ENCODE data around the gene STARD5. TPM values are rescaled to one million over a fixed set of nuclear protein-coding genes. Genes with fewer than 3 reads are reported as not detected.

The STARD5 gene
- total and polyA plus RNA-seq, 2 experiments from 2014 or later, result 3.8 to 10.1 TPM

DNA sequence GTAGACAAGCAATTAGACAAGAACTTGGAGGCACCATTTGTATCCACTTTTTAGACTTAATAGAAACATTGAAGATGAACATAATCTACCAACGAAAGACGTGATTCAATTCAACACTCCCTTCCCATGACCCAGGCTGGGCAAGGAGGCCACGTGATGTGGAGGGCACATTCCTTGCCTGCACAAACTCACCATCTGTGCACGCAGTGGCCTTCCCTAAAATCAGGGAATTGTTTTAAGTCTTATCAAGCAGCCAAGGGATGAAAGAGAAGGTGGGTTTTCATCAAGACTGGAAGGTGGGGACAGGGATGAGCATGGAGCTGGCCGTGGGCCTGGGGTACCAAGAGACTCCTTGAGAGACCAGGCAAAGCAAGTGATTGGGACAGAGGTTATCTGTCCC lies 13.5 kb downstream of the STARD5 start:
- TF ChIP-seq EZH2 (IDR thresholded peaks at IDR 0.05; ENCODE audit: low read depth, unreplicated experiment) (no peak), ETS1 (IDR thresholded peaks at IDR 0.05) (no peak), POLR2AphosphoS5 (IDR thresholded peaks at IDR 0.05; ENCODE audit: low read depth) (no peak), ZNF331 (CRISPR knock-in tag; IDR thresholded peaks at IDR 0.05; ENCODE audit: low read depth) (no peak), CREB1 (CRISPR knock-in tag; IDR thresholded peaks at IDR 0.05; ENCODE audit: low read depth) (no peak), ZNF114 (CRISPR knock-in tag; IDR thresholded peaks at IDR 0.05) (no peak), NANOG (IDR thresholded peaks at IDR 0.05; ENCODE audit: borderline replicate concordance) (no peak), EZH2phosphoT487 (IDR thresholded peaks at IDR 0.05; ENCODE audit: unreplicated experiment) (no peak), STAT1 (IDR thresholded peaks at IDR 0.05; ENCODE audit: unreplicated experiment) (no peak), JUNB (IDR thresholded peaks at IDR 0.05; ENCODE audit: unreplicated experiment) (no peak)
- TF ChIP-seq, protein P1, sequence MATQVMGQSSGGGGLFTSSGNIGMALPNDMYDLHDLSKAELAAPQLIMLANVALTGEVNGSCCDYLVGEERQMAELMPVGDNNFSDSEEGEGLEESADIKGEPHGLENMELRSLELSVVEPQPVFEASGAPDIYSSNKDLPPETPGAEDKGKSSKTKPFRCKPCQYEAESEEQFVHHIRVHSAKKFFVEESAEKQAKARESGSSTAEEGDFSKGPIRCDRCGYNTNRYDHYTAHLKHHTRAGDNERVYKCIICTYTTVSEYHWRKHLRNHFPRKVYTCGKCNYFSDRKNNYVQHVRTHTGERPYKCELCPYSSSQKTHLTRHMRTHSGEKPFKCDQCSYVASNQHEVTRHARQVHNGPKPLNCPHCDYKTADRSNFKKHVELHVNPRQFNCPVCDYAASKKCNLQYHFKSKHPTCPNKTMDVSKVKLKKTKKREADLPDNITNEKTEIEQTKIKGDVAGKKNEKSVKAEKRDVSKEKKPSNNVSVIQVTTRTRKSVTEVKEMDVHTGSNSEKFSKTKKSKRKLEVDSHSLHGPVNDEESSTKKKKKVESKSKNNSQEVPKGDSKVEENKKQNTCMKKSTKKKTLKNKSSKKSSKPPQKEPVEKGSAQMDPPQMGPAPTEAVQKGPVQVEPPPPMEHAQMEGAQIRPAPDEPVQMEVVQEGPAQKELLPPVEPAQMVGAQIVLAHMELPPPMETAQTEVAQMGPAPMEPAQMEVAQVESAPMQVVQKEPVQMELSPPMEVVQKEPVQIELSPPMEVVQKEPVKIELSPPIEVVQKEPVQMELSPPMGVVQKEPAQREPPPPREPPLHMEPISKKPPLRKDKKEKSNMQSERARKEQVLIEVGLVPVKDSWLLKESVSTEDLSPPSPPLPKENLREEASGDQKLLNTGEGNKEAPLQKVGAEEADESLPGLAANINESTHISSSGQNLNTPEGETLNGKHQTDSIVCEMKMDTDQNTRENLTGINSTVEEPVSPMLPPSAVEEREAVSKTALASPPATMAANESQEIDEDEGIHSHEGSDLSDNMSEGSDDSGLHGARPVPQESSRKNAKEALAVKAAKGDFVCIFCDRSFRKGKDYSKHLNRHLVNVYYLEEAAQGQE (IDR thresholded peaks at IDR 0.05; ENCODE audit: unreplicated experiment), result no peak
- TF ChIP-seq, protein P2, sequence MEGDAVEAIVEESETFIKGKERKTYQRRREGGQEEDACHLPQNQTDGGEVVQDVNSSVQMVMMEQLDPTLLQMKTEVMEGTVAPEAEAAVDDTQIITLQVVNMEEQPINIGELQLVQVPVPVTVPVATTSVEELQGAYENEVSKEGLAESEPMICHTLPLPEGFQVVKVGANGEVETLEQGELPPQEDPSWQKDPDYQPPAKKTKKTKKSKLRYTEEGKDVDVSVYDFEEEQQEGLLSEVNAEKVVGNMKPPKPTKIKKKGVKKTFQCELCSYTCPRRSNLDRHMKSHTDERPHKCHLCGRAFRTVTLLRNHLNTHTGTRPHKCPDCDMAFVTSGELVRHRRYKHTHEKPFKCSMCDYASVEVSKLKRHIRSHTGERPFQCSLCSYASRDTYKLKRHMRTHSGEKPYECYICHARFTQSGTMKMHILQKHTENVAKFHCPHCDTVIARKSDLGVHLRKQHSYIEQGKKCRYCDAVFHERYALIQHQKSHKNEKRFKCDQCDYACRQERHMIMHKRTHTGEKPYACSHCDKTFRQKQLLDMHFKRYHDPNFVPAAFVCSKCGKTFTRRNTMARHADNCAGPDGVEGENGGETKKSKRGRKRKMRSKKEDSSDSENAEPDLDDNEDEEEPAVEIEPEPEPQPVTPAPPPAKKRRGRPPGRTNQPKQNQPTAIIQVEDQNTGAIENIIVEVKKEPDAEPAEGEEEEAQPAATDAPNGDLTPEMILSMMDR (conservative IDR thresholded peaks at IDR 0.05; ENCODE audit: low read depth in 2 of 2), result no peak
- TF ChIP-seq, protein P3, sequence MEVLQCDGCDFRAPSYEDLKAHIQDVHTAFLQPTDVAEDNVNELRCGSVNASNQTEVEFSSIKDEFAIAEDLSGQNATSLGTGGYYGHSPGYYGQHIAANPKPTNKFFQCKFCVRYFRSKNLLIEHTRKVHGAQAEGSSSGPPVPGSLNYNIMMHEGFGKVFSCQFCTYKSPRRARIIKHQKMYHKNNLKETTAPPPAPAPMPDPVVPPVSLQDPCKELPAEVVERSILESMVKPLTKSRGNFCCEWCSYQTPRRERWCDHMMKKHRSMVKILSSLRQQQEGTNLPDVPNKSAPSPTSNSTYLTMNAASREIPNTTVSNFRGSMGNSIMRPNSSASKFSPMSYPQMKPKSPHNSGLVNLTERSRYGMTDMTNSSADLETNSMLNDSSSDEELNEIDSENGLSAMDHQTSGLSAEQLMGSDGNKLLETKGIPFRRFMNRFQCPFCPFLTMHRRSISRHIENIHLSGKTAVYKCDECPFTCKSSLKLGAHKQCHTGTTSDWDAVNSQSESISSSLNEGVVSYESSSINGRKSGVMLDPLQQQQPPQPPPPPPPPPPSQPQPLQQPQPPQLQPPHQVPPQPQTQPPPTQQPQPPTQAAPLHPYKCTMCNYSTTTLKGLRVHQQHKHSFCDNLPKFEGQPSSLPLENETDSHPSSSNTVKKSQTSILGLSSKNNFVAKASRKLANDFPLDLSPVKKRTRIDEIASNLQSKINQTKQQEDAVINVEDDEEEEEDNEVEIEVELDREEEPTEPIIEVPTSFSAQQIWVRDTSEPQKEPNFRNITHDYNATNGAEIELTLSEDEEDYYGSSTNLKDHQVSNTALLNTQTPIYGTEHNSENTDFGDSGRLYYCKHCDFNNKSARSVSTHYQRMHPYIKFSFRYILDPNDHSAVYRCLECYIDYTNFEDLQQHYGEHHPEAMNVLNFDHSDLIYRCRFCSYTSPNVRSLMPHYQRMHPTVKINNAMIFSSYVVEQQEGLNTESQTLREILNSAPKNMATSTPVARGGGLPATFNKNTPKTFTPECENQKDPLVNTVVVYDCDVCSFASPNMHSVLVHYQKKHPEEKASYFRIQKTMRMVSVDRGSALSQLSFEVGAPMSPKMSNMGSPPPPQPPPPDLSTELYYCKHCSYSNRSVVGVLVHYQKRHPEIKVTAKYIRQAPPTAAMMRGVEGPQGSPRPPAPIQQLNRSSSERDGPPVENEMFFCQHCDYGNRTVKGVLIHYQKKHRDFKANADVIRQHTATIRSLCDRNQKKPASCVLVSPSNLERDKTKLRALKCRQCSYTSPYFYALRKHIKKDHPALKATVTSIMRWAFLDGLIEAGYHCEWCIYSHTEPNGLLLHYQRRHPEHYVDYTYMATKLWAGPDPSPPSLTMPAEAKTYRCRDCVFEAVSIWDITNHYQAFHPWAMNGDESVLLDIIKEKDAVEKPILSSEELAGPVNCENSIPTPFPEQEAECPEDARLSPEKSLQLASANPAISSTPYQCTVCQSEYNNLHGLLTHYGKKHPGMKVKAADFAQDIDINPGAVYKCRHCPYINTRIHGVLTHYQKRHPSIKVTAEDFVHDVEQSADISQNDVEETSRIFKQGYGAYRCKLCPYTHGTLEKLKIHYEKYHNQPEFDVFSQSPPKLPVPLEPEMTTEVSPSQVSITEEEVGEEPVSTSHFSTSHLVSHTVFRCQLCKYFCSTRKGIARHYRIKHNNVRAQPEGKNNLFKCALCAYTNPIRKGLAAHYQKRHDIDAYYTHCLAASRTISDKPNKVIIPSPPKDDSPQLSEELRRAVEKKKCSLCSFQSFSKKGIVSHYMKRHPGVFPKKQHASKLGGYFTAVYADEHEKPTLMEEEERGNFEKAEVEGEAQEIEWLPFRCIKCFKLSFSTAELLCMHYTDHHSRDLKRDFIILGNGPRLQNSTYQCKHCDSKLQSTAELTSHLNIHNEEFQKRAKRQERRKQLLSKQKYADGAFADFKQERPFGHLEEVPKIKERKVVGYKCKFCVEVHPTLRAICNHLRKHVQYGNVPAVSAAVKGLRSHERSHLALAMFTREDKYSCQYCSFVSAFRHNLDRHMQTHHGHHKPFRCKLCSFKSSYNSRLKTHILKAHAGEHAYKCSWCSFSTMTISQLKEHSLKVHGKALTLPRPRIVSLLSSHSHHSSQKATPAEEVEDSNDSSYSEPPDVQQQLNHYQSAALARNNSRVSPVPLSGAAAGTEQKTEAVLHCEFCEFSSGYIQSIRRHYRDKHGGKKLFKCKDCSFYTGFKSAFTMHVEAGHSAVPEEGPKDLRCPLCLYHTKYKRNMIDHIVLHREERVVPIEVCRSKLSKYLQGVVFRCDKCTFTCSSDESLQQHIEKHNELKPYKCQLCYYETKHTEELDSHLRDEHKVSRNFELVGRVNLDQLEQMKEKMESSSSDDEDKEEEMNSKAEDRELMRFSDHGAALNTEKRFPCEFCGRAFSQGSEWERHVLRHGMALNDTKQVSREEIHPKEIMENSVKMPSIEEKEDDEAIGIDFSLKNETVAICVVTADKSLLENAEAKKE (CRISPR knock-in tag; IDR thresholded peaks at IDR 0.05), result no peak
- H3K4me3 ChIP-seq, result no peak overlapping the region
- no peak overlapping the region for H3K27ac Mint-ChIP-seq
- H3K36me3 ChIP-seq (ENCODE audit: insufficient read depth), result no peaks in the 10 kb centered on the region
- no peaks in the 10 kb centered on the region for H3K4me1 Mint-ChIP-seq
- H3K27me3 Mint-ChIP-seq (ENCODE audit: insufficient read depth, low read depth, poor library complexity), result peaks cover 2% of the 10 kb centered on the region
- no peak overlapping the region for H2AFZ ChIP-seq
- H3K4me3 Mint-ChIP-seq, result no peak overlapping the region
- no peak overlapping the region for H3K4me2 ChIP-seq
- no peak for ATAC-seq
- DNase-seq (ENCODE audit: low spot score), result no peak
- H3K9me3 Mint-ChIP-seq, result no peaks in the 10 kb centered on the region
- no peaks in the 10 kb centered on the region; the same call in 1 of the 2 replicates for H4K20me1 ChIP-seq (replicated peaks; ENCODE audit: insufficient read depth)
- H3F3A ChIP-seq (replicated peaks; ENCODE audit: low read depth), result no peaks in the 10 kb centered on the region
- peaks cover 4% of the 10 kb centered on the region; the same call in 1 of the 2 replicates for H3K9me2 ChIP-seq (ENCODE audit: insufficient read depth)
- H3K27ac ChIP-seq (ENCODE audit: low read depth), result no peak overlapping the region
- H3K4me1 ChIP-seq (ENCODE audit: insufficient read depth), result no peaks in the 10 kb centered on the region
- no peaks in the 10 kb centered on the region for H3K27me3 ChIP-seq (ENCODE audit: insufficient read depth)
- no peaks in the 10 kb centered on the region for H3K79me2 ChIP-seq (replicated peaks; ENCODE audit: insufficient read depth)
- peaks cover 13% of the 10 kb centered on the region for H3K36me3 Mint-ChIP-seq (ENCODE audit: low read depth)

Data from GM23338 (cell line).